NCI-H1930 (cell line): ENCODE measurements around the gene ARL17A.
"Not testable (repeated sequence)": the region's sequence is repeated elsewhere in the genome, so short reads cannot be mapped to it uniquely, and the experiment has no call there.

Experiments used
- DNase-seq, 2 experiments: peaks; one replicate each; lab custom pipeline; 2025; lab: John Stamatoyannopoulos, UW

Gene ARL17A

DNA sequence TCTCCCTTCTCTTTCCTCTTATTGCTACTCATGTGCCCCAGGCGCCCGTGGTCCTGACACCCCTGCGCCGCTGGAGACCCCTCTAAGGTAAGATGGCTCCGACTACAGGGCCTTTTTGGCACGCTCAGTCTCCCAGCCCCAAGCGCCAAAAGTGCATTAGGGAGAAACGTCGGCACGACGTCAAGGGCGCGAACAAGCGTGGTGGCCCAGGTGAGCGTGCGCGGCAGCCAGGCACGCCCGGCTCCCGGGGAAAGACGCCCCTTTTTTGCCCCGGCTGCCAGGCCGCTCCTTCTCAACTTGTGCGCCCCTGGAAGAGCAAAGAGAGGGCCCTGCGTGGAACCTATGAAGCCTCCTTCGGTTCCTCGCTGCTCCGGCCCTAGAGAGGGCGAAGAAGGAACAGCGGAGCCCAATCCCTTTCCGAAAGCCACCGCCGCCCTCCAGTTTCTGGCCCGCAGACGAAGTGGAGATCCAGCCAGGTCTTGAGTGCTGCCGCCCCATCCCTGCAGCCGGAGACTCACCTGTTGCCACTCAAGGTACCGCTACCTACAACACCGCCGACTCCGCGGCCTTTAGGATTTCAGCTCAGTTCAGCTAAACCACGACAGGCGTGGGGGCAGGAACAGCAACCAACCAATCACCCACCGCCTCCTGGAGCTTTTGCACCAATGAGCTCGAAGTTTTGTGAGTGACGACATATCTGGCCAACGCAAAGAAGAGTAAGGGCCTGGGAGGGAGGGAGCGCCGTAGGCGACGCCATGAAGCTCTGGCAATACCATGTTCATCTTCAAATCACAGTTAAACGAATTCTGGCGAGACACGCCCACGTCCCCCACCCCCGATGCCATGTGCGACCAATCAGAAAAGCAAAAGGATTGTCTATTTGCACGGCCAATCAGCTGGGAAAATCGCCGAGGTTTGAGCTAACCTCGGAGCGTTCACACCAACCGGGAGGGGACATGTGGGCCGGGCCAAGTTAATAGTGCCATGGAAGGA, at the start of gene ARL17A:
Gene ARL17A, minus strand, starts transcription at position 609 of the 993 bp plus-strand sequence. CDS start 3,369 bp downstream, outside the sequence.
- DNase-seq = not testable (repeated sequence)

DNA sequence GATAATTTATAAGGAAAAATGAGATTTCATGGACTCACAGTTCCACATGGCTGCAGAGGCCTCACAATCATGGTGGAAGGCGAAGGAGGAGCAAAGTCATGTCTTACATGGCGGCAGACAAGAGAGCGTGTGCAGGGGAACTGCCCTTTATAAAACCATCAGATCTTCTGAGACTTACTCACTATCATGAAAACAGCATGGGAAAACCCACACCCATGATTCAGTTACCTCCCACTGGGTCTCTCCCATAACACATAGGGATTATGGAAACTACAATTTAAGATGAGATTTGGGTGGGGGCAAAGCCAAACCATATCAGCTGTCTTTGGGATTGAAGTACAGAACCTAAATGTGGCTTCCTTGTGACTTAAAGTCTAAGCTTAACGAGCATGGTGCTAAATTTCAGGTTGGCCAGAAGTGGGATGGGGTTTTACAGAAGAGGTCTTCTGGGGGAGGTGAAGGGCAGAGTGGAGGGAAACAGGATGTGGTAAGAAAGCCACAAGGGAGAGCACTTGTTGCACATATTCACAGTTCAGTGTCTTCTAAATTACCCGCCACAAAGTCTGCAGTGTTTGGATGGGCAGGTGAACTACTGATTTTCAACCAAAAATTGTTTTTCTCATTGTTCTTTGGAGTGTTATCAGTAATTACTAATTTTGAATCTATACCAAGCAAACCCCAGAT, 49.4 kb upstream of the ARL17A start:
- not testable (repeated sequence) for DNase-seq

DNA sequence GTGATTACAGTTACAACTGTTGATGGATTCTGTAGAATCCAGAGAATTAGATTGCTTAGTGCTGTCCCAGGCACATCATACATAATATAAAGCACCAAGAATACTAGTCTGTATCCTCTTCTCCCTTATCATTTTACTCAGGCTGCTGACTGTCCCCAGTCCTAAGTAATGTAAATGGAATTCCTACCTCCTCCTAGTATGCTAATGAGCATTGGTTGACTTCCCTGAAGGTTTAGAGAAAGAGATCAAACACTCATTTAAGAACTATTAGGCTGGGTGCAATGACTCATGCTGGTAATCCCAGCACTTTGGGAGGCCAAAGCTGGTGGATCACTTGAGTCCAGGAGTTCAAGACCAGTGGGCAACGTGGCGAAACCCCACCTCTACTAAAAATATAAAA, 48.0 kb upstream of the ARL17A start:
- not testable (repeated sequence) for DNase-seq

DNA sequence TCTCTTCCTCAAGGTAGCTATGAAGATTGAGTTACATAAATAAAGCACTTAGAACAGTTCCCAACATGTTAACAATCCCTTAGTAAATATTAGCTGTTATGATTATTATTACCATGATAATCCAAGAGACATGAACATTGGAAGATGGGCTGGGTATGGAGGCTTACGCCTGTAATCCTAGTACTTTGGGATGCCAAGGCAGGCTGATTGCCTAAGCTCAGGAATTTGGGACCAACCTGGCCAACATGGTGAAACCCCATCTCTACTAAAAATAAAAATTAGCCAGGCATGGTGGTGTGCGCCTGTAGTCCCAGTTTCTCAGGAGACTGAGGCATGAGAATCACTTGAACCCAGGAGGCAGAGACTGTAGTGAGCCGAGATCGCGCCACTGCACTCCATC, 45.2 kb upstream of the ARL17A start:
- not testable (repeated sequence) for DNase-seq

- not testable (repeated sequence) for DNase-seq
Observed at GRCh38 chr17:46623790-46624189, 44.3 kb upstream of the ARL17A start.

DNA sequence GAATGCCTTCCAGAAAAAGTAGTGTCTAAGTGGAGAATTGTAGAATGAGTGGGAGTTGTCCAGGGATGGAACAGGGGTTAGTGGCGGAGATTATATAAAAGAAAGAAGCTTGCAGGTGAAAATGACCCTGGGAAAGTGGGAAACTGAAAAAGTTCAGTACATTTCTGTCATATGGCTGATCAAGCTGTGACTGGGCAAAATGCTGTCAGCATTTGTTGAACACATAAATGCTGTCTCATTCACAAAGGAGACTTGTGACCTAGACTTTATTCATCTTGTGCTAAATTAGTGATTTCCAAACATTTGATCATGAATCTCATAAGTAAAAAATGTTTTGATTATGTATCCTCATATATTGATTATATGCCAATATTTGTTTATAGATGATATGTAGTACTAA, 39.5 kb upstream of the ARL17A start:
- not testable (repeated sequence) for DNase-seq

GRCh38 chr17:46617121-46617520, 37.6 kb upstream of the ARL17A start:
- not testable (repeated sequence) for DNase-seq

- not testable (repeated sequence) for DNase-seq
Observed at GRCh38 chr17:46613876-46614275, 34.4 kb upstream of the ARL17A start.

- DNase-seq = not testable (repeated sequence)
Observed at GRCh38 chr17:46611304-46611703, 31.8 kb upstream of the ARL17A start.

DNA sequence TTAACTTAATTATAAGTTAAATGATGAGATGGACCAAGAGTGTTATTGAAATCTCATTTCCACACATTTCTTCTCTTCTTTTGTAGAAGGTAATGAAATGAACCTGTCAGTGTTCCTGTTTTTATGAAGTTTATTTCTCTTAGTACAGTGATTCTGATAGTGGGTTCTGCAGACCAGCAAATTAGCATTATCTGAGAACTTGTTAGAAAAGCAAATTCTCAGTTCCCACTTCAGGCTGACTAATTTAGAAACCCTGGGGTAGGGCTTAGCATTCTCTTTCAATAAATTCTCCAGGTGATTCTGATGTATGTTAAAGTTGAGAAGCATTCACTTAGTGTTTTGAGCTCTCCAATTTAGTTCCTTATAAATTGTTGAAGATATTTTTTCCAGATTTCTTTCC, 23.6 kb upstream of the ARL17A start:
- not testable (repeated sequence) for DNase-seq

- not testable (repeated sequence) for DNase-seq
Observed at GRCh38 chr17:46600767-46601166, 21.3 kb upstream of the ARL17A start.

DNA sequence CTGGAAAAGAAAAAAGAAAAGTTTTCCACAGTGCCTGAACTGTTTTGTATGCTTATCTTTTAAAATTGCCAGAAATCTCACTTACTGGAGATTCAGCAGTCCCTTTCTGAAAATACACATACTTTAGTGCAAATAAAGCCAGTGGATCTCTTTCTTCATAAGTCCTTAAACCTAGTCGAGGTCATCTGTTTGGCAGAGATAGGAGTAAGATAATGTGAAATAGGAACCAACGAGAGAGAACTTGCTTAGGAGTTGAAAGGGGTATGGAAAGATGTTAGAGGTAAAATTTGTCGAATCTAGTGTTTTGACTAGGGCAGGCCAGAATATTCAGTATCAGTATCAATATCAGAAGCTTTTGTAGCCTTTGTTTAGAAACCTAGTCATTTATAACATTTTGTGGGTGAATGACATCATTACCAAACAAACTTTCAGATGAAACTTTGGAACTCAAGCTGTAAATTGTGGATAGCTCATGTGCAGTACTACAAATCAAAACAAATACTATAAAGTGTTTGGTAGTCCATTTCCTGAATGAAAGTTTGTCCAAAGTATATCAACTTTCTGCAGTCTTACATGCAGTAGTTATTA, 18.9 kb upstream of the ARL17A start:
- DNase-seq = not testable (repeated sequence)

DNA sequence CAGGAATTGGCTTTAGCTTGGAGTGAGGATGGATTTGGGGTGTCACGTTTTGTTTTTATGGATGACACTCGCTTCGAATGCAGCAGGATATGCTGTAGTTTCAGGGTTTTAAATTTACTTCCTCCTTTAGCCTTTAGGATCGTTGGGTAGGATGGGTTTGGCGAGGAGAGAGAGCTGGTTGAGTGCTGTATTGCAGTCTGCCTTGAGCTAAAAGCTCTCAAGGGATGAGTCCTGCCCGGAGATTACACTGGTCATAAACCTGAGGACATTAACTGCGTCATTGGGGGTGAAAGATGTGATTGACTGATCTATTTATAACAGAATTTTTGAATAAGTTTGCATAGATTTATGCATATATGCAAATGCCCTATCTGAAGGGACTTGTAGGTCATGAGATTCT, 11.8 kb upstream of the ARL17A start:
- DNase-seq = not testable (repeated sequence)

DNA sequence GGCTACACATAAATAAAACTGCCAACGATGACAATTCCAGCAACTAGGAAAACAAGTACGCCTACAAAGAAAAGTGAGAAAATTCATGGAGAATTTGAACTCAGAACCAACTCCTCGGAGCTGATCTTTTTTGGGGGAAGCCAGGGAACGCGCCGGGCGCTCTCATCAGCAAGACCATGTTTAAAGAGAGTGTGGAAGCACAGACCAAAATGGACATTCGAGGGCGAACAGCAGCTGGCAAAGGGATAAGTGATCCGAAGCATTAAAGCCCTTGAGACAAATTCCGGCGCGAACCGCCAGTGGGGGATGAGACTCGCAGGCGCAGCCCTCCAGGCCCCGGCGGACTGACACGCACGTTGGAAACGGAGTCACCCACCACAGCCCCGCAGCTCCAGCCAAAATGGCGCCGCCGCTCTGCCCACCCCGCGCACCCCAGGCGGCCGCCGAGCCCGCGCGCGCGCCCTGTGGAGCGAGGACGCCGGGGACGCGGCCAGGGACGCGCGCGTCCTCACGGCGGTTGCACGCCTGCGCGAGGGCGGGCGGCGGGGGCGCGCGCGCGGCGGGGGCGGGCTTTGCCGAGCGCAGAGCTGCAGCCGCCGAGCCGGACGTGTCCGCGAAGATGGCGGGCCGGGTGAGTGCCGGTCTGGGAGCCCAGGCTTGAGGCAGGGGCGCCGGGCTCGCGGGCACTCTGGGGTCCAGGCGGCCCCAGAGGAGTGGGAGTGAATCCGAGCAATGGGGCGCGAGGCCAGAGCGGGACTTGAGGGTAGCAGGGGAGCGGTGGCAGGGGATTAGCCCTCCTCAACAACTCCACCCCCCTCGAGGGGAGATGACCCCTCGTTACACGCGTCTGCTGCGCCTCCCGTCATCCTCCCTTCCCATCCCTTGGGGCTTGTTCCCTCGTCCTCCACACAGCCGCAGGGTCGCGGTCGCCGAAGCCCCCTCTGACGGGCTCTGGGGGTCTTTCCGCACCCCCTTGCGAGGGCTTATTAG, 11.0 kb upstream of the ARL17A start, which contains the start of gene NSF:
Gene NSF, plus strand, starts transcription at position 513 of the 990 bp plus-strand sequence. Its CDS starts 107 bp downstream, at position 620.
- DNase-seq = not testable (repeated sequence)

DNA sequence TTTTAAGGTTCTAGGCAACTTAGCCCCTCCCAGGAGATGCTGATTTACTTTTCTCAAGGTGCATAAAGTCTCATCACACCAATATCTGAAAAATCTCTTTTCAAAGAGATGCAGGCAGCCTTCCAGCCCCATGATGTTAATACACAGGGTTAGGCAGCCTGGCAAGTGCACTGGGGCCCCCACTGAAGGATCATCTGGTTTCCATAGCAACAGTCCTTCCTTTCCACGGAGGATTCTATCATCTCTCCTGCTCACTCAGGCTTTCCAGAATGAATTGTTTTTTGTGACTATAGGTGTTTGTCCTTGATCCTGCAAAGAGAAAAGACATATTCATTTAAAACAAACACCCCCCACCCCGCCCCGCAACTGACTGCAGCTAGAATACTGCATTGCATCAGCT, 6.0 kb upstream of the ARL17A start:
- DNase-seq = not testable (repeated sequence)

GRCh38 chr17:46580082-46580481, 591 bp upstream of the ARL17A start:
- not testable (repeated sequence) for DNase-seq

GRCh38 chr17:46571796-46572195, 7.7 kb downstream of the ARL17A start:
- not testable (repeated sequence) for DNase-seq

DNA sequence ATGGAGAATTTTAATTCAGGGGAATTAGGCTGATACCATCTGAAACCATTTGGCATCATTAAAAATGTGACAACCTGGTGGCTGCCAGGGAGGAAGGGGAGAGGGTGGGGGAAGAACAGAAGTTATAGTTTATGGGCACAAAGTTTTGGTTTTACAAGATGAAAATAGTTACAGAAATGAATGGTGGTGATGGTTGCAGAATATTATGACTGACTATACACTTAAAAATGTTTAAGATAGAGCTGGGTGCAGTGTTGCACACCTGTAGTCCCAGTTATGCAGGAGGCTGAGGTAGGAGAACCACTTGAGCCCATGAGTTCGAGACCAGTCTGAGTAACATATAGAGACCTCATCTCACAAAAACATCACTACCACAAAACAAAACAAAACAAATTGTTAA, 12.5 kb downstream of the ARL17A start:
- not testable (repeated sequence) for DNase-seq

- not testable (repeated sequence) for DNase-seq
Observed at GRCh38 chr17:46566284-46566683, 13.2 kb downstream of the ARL17A start.

DNA sequence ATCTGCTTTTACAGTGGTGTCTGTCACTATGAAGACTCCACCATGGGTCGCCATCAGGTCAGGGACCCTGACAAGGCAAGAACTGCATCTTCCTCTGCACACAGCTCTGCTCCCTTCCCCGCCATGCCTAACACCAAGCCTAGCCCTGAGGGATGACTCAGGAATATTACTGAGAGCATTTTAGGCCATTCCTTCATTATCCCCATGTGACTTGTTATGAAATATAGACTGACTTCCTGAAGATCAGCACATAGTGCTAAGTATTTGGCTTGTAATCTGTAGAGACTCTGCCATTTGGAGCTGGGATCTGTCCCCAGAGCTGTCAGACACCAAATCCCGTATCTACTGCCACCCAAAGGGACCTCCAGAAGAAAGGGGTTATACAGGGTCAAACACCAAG, 19.4 kb downstream of the ARL17A start:
- DNase-seq = not testable (repeated sequence)

- DNase-seq = not testable (repeated sequence)
Observed at GRCh38 chr17:46559155-46559554, 20.3 kb downstream of the ARL17A start.
